GM18505 (cell line): Measurements from ENCODE around the gene ITGA6.

Source experiments
- ATAC-seq: cut with Tn5 transposase; IDR thresholded peaks from one replicate; pipeline ENCODE4 v1.9.1; 2021; ENCODE audit not compliant: unreplicated experiment
- POLR2A ChIP-seq: IDR thresholded peaks from 4 replicates; pipeline ENCODE4 v1.6.1; 2011; ENCODE audit warnings: borderline replicate concordance; ENCODE audit not compliant: insufficient read depth, insufficient read length; ENCODE audit errors: extremely low read depth

Gene ITGA6

DNA sequence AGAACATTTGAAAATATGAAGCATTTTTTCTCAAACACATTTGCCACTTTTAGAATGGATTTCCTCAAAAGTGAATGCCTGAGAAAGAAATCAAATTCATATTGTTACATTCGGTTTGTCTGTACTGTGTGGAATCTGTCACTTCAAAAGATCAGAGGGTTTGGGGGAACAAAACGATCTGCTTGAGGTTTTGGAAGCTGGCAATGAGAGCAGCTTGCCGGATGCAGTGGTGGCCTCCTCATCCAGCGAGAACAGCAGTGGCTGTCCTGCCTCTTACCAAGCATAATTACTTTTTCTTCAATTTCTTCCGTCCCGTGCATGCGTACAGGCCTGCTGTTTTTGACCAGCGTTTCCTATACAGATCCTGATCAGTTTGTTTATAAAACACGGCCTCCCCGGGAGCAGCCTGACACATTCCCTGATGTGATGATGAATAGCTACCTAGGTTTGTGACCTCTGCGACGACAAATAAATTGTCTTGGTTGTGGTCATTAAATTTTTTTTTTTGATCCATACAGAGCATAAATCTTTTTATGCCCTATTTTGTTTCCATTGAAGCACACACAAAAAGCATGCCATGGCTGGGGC is 45.2 kb downstream of the ITGA6 start:
- ATAC-seq = no peak
- no peak for TF ChIP-seq POLR2A

DNA sequence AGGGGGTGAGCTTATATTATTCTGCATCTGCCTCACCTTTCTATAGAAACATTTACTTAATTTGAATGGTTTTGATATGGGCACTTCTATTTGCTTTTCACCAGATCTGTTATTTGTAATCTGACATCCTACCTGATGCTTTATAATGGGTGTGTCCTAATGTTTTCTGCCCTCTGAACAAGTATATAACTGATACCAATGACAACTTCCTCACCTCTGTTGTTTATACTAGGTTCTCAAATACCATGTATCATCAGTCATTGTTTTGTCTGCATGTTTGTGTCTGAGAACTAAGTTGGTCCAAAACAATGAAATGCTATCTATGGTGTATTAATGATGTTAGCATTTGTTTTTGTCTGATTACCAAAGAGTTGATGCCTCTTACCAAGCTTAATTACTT is 45.8 kb downstream of the ITGA6 start:
- no peak for TF ChIP-seq POLR2A
- ATAC-seq = no peak

DNA sequence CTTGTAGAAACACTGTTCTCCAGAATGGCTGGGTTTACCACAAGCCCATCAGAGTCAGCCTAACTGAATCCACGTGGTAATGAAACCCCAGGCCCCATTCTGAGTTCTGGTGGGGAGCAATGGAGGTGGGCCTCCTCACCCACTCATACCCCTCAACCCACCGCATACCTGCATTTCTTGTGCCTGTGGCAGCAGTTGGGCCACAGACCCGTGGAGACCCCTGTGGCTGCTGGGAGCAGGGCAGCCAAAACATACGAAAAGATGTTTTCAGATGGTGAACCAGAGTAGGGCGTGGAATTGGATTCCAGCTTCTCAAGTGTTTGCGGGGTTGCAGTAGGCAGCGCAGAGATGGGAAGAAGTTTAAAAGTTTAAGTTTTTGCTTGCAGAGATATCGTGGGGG is 51.0 kb downstream of the ITGA6 start:
- no peak for ATAC-seq
- TF ChIP-seq POLR2A = no peak

DNA sequence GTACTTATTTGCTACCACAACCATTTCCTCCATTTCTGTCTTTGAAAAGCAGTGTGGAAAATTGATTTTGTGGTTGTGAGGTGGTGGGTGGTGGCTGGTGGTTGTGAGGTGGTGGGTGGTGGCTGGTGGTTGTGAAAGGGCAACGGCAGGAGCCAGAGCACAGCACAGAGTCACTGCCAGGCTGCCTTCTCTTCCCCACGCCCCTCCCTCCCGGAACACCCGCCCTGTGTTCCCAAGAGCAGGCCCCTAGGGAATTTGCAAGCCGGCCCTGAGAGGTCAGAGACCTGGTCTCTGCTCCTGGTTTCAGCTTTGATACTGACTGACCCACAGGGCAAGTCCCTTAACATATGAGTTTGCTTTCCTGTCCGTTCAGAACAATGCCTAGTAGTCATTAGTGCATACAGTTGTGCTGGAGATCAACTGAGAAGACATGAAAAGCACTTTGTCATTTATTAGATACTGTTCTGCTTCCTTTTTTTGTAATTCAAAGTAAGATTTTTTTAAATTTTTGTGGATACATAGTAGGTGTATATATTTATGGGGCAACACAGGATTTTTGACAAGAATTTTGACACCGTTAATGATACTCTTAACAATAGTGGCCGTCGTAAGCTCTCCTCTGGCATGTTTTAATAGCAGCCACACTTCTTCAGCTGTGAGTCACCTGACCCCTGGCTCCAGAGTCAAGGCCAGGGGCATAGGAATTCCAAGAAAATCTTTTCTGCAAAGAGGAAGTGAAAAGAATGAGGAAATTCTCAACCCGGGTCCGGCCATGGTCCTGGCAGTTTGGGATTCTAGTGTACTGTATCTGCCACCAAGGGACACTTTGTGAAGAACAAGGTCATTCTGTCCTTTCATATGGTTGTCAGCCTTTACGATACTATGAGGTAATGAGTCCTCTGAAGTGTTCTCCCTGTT is 53.2 kb downstream of the ITGA6 start:
- no peak for TF ChIP-seq POLR2A
- no peak for ATAC-seq

DNA sequence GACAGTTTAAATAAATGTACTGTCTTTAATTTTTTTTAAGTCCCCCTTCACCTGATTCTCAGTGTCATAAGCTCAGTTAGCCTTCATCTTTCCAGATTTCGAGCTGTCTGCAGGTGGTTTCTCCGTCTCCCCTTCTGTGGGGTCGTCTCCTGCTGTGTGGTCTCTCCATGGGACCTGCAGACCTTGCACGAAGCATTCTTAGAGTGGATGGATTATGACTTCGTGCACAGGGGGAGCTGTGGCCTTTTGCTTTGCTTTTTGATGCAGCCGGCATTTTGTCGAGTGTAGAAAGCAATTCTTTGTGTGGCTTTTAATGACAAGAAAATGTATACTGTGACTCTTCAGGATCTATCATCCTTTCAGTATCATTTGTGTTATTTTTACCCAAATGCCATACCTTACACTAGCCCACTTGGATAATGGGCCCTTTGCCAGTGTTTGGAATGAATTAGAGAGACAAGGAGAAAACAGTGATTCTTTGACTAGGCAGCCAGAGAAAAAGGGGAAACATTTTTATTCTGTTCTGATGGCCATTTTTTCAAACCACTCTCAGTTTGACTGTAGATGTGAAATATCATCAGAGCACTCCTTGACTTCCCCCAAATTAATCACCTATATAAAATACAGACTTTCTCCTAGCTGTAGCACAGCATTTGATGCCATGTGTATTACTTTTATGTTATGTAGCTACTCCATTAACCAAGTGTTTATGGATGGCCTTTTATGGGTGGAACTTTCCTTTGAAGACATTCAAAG is 54.3 kb downstream of the ITGA6 start:
- no peak for ATAC-seq
- no peak for TF ChIP-seq POLR2A

DNA sequence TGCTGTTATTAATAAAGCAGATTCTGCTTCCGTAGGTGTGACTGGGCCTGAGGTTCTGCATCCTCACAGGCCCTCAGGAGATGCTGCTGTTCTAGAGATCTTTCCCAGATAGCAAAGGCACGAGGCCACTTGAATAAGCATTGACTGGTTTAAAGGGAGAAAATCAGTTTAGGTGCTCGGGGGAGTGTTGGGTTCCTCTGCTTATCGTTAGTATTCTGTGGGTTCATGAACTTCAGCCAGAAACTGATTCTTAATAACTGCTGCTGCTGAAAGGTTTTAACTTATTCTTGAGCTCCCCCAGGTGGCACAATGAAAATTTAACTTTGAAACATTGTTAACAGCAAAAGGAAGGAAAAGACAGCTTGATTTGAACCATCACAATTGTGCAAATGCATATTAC is 56.9 kb downstream of the ITGA6 start:
- no peak for ATAC-seq
- no peak for TF ChIP-seq POLR2A

DNA sequence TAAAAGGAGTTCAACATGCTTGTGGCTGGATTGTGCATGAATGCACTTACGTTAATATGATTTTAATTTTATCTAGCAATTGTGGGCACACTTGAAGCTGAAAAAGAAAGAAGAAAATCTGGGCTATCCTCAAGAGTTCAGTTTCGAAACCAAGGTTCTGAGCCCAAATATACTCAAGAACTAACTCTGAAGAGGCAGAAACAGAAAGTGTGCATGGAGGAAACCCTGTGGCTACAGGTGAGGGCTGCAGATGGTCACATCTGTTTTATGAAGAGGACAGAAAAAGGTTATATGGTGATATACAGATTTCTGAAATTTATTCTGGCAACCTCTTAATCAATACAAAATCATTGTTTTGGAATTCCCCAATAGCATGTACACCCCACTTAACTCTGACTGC is 57.3 kb downstream of the ITGA6 start:
- TF ChIP-seq POLR2A = no peak
- no peak for ATAC-seq

DNA sequence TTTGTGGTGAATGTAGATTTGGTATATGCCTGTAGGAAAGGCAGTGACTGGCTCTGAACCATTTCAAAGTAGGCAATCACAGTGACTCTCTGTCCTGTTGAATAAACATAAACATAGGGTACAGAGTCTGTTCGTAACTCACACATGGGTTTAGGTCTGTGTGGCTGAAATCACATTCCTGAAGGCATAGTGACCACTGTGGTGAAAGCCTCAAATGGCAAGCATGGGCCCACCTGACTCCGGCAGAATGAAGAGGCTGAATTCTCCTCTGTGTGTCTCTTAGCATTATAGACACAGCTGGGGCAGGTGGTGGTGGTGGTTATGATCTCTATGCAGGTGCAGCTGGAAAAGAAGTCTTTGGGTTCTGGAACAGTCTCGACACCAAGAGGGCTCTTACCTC is 61.2 kb downstream of the ITGA6 start:
- ATAC-seq = no peak
- no peak for TF ChIP-seq POLR2A

DNA sequence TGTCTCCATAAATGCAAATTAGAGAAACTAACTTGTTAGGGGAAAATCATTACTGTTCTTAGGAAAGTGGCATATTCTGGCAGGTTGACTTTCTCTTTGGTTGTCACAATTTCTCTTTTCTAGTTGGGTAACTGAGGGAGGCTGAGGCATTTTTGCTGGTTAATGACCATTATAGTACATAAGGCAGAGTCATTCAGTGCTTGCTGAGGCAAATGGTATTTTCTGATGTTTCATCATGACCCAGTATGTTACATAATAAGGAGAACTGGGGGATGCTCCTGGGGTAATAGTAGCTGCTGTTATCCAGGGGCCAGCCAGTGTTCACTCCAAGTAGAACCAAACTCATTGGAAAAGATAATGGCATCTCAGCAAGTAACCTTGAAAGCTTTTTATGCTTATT is 62.3 kb downstream of the ITGA6 start:
- no peak for TF ChIP-seq POLR2A
- no peak for ATAC-seq

DNA sequence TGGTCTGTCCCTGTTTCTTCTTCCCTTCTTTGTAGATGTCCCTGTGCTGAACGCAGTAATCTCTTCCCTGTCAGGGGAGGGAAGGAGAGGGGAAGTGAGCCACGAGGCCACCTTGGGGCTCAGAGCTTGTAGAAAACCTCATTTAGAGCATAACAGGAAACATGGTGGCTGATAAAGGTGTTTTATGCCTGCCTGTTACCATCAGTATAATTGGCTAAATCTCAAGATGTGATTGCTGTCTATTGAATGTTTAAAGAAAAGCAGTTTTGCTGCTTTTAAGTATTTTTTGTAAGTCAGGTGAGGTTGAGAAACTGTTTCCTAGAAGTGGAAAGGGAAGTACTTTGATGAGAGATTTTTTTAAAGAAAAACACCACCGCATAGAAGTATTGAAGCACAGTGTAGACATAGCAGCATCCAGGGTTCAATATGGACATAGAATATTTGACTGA is 68.8 kb downstream of the ITGA6 start:
- no peak for ATAC-seq
- TF ChIP-seq POLR2A = no peak

DNA sequence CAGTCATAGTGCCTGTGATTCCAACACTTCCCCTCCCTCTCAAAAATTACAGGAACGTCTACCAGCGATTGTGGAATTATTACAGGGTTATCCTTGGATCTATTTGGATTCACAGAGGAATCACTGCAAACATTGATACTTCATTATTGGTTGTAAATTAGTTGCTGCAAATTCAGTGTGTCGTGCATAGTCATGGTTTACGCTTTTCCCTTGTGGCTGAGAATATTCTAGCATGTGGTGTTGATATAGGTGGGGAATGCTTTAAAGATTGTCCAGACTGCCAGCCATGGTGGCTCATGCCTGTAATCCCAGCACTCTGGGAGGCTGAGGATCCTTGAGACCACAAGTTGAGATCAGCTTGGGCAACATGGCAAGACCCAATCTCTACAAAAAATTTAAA is 79.8 kb downstream of the ITGA6 start:
- ATAC-seq = no peak
- no peak for TF ChIP-seq POLR2A

DNA sequence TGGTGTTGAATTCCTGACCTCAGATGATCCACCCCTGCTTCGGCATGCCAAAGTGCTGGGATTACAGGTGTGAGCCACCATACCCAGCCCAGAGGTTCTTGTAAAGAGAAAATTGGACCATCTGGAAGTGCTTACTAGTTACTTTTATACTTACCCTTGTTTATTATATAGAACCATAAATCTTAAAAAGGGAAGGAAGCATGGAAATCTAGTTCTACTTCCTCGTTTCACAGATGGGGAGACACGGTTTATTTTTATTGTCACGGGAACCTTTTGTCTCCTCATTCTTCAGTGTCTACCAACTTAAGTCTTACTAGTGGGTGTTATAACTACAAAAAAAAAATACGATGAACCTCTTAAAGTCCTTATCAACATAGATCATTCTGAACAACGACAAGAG is 82.7 kb downstream of the ITGA6 start:
- no peak for ATAC-seq
- TF ChIP-seq POLR2A = no peak

DNA sequence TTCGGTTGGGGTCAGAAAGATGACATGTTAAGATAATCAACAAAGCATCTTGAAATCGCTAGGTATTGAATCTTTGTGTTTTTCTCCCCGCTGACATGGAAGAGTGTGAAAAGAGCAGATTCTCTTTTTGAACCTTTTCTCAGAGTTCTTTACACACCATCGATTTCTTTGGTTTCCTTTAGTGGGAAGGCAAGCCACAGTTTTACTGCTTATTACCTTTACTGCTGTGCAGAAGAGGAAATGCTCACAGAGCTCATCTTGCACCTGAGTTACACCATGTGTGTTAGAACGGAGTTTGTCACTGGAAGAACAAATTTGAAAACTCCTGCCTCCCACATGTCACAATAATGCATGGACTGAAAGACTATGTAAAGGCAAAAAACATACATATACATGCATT is 83.2 kb downstream of the ITGA6 start:
- ATAC-seq = no peak

More for the DNA sequence above, 83.2 kb downstream of the ITGA6 start:
- no peak for TF ChIP-seq POLR2A
